SU-DHL-6 (cell line): ENCODE measurements around the gene SPCS2.
A peak's percentile ranks its signal among the peaks of the same experiment; 100 is the strongest.

Experiments used
- H2AFZ ChIP-seq: fragments of 200-600 bp; sonication (generic); 2 replicates; pipeline ENCODE4 v1.6.1; 2014; ENCODE audit warnings: low read depth, mild to moderate bottlenecking, moderate library complexity, mixed read lengths, antibody characterized with exemption, low read length; ENCODE audit not compliant: severe bottlenecking
- H3F3A ChIP-seq: fragments of 200-600 bp; shearing (Covaris generic); 2 replicates; pipeline ENCODE4 v1.6.0; 2016; ENCODE audit warnings: antibody characterized with exemption, mild to moderate bottlenecking; ENCODE audit not compliant: insufficient read depth
- H3K27ac ChIP-seq: fragments of 200-600 bp; sonication (generic); 2 replicates; pipeline ENCODE4 v1.5.1; 2016; ENCODE audit warnings: low read depth, mild to moderate bottlenecking, low read length, moderate library complexity, mixed read lengths
- H3K27me3 ChIP-seq: fragments of 200-600 bp; sonication (generic), shearing (Covaris generic); 2 replicates; pipeline ENCODE4 v1.6.0; 2014; ENCODE audit warnings: mild to moderate bottlenecking, low read length
- H3K36me3 ChIP-seq: fragments of 200-600 bp; sonication (generic); 2 replicates; pipeline ENCODE4 v1.6.1; 2014; ENCODE audit warnings: mild to moderate bottlenecking, low read length, mixed read lengths
- H3K4me2 ChIP-seq: fragments of 300-600, 200-600 bp; shearing (Covaris generic), sonication (generic); 2 replicates; pipeline ENCODE4 v1.6.0; 2014; ENCODE audit warnings: low read length, low read depth, mild to moderate bottlenecking; ENCODE audit not compliant: poor library complexity, severe bottlenecking
- H3K4me3 ChIP-seq: fragments of 200-600 bp; sonication (generic); 2 replicates; pipeline ENCODE4 v1.5.1; 2014; ENCODE audit warnings: antibody characterized with exemption, low read length, mild to moderate bottlenecking, mixed read lengths; ENCODE audit not compliant: insufficient read depth, poor library complexity, severe bottlenecking
- H3K79me2 ChIP-seq: fragments of 200-600 bp; sonication (generic); 2 replicates; pipeline ENCODE4 v1.6.1; 2014; ENCODE audit warnings: mild to moderate bottlenecking, low read length, moderate library complexity; ENCODE audit not compliant: insufficient read depth
- H3K9ac ChIP-seq: fragments of 200-600 bp; sonication (generic); 2 replicates; pipeline ENCODE4 v1.7.0; 2014; ENCODE audit warnings: mild to moderate bottlenecking, low read length
- H3K9me2 ChIP-seq: fragments of 200-600 bp; sonication (generic); replicated peaks from 2 replicates; pipeline ENCODE4 v1.6.1; 2014; ENCODE audit warnings: low read length; ENCODE audit not compliant: insufficient read depth
- H3K9me3 ChIP-seq: fragments of 200-600 bp; sonication (generic); 2 replicates; pipeline ENCODE4 v1.6.1; 2014; ENCODE audit warnings: low read length, mixed read lengths; ENCODE audit not compliant: insufficient read depth
- H4K20me1 ChIP-seq: fragments of 200-600 bp; sonication (generic); 2 replicates; pipeline ENCODE4 v1.6.1; 2014; ENCODE audit warnings: low read depth, mild to moderate bottlenecking, antibody characterized with exemption, low read length, moderate library complexity, mixed read lengths
- CTCF ChIP-seq: fragments of 200-600 bp; sonication (generic); IDR thresholded peaks from one replicate; pipeline ENCODE4 v1.5.1; 2017; ENCODE audit warnings: antibody characterized with exemption, mild to moderate bottlenecking, low read length, moderate library complexity; ENCODE audit not compliant: insufficient read depth, poor library complexity, severe bottlenecking
- EZH2phosphoT487 ChIP-seq: fragments of 200-600 bp; sonication (generic), shearing (Covaris generic); conservative IDR thresholded peaks from 2 replicates; pipeline ENCODE4 v1.6.1; 2018; ENCODE audit warnings: mild to moderate bottlenecking, antibody characterized with exemption, low read length, moderate library complexity, mixed read lengths

SPCS2 gene

GRCh38 chr11:74949753-74950137, 679 bp downstream of the SPCS2 start:
- no peak for TF ChIP-seq EZH2phosphoT487
- H3K4me3 ChIP-seq, result peak overlapping the region; percentile 100
- peak overlapping the region; percentile 99 for H3K9ac ChIP-seq
- H3K36me3 ChIP-seq, result no peaks in the 10 kb centered on the region
- peak overlapping the region; percentile 70 for H3K27ac ChIP-seq
- H3K4me2 ChIP-seq, result peak overlapping the region; percentile 78
- no peaks in the 10 kb centered on the region for H3K9me3 ChIP-seq
- peak overlapping the region; percentile 60 for H2AFZ ChIP-seq
- no peaks in the 10 kb centered on the region for H3K27me3 ChIP-seq
- H3K9me2 ChIP-seq, result no peaks in the 10 kb centered on the region
- H3K79me2 ChIP-seq, result peaks cover 66% of the 10 kb centered on the region
- H4K20me1 ChIP-seq, result peaks cover 9% of the 10 kb centered on the region; the same call in 1 of the 2 replicates
- no peaks in the 10 kb centered on the region for H3F3A ChIP-seq

- no peak for TF ChIP-seq CTCF
- no peak for TF ChIP-seq EZH2phosphoT487
- Histone ChIP-seq H3K27me3 (no peaks in the 10 kb centered on the region), H3F3A (no peaks in the 10 kb centered on the region), H2AFZ (no peak overlapping the region), H3K4me2 (peak overlapping the region; percentile 78), H3K9me2 (no peaks in the 10 kb centered on the region), H3K9me3 (no peaks in the 10 kb centered on the region), H3K4me3 (peak overlapping the region; percentile 100), H3K9ac (peak overlapping the region; percentile 99), H3K36me3 (no peaks in the 10 kb centered on the region), H4K20me1 (peaks cover 9% of the 10 kb centered on the region; the same call in 1 of the 2 replicates), H3K27ac (peak overlapping the region; percentile 70), H3K79me2 (peaks cover 74% of the 10 kb centered on the region)
Observed at GRCh38 chr11:74950374-74950969, 1.4 kb downstream of the SPCS2 start.

GRCh38 chr11:74951226-74951625, 2.2 kb downstream of the SPCS2 start:
- Histone ChIP-seq H3K79me2 (peaks cover 80% of the 10 kb centered on the region), H2AFZ (no peak overlapping the region), H3K4me3 (peak overlapping the region; percentile 100), H3K9me3 (no peaks in the 10 kb centered on the region), H3K36me3 (no peaks in the 10 kb centered on the region), H3K9me2 (no peaks in the 10 kb centered on the region), H3F3A (no peaks in the 10 kb centered on the region), H3K4me2 (peak overlapping the region; percentile 78), H3K9ac (peak overlapping the region; percentile 99), H4K20me1 (peaks cover 12% of the 10 kb centered on the region; the same call in 1 of the 2 replicates), H3K27ac (no peak overlapping the region; the same call in 1 of the 2 replicates), H3K27me3 (no peaks in the 10 kb centered on the region)
- TF ChIP-seq EZH2phosphoT487 (no peak), CTCF (no peak)

GRCh38 chr11:74952752-74953151, 3.7 kb downstream of the SPCS2 start:
- peaks cover 96% of the 10 kb centered on the region for H3K79me2 ChIP-seq
- H3K9me2 ChIP-seq, result no peaks in the 10 kb centered on the region
- peaks cover 6% of the 10 kb centered on the region; the same call in 1 of the 2 replicates for H3K36me3 ChIP-seq
- no peaks in the 10 kb centered on the region for H3K9me3 ChIP-seq
- H3K9ac ChIP-seq, result no peak overlapping the region
- no peak overlapping the region for H3K27ac ChIP-seq
- H3F3A ChIP-seq, result no peaks in the 10 kb centered on the region
- peaks cover 22% of the 10 kb centered on the region for H4K20me1 ChIP-seq
- H2AFZ ChIP-seq, result no peak overlapping the region
- peak overlapping the region; percentile 78 for H3K4me2 ChIP-seq
- no peak for TF ChIP-seq CTCF
- H3K4me3 ChIP-seq, result no peak overlapping the region
- no peaks in the 10 kb centered on the region for H3K27me3 ChIP-seq
